Ramos (cell line): ENCODE results near the gene RASSF9.

Experiments
- in situ Hi-C: fragments of 300-500 bp; cut with MboI; formaldehyde crosslinking; loops from one replicate; pipeline ENCODE4 v1.14.3; 2022; ENCODE audit warnings: low sequenced_read_pairs; ENCODE audit not compliant: unreplicated experiment

Gene RASSF9

DNA sequence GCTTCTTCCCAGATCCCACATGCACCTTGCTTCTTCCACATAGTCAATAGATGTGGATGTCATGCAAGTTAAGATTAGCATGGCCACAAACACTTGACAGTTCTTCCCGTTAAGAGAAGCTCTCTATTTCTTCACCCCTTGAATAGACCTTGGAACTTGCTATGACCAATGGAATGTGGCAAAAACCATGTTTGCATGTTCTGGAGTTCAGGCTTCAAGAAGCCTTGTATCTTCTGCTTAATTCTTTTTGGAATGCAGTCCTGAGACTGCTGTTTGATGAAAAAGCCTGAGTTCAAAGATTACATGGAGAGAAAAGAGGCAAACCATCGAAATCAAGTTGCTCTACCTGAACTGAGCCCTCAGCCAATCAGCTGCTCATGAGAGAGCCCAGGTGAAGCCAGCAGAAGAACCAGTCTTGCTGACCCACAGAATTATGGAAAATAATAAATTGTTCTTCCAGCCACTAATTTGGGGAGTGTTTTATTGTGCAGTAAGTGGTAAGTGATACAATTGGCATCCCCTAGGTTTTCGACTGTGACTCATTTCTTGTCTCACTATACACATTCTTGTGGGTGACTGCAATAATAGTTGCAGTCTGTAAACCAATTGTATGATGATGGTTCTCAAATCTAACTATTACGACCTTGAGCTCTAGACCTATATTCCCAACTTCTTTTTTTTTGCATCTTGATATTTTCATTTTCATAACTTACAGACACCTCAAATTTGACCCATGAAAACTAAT is 12.6 kb downstream of the RASSF9 start:
- in situ Hi-C loops: no loop called here

DNA sequence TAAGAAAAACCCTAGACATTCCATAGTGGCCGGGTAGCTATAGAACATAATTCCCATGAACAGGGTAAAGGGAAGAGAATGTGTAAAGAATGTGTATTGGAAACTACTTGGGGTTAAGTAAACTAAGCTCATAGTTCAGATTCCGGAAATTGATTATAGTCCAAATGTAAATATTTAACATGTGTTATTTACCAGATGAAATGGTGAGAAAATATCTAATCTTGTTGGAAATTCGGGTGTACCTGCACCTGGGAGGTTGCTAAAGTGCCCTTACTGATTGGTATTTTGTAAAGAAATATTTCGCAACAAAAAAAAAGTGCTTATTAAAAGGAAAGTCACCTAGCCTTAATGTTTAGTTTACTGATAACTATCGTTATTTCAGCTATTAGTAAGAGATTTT is 14.4 kb downstream of the RASSF9 start:
- in situ Hi-C loops: no loop called here

DNA sequence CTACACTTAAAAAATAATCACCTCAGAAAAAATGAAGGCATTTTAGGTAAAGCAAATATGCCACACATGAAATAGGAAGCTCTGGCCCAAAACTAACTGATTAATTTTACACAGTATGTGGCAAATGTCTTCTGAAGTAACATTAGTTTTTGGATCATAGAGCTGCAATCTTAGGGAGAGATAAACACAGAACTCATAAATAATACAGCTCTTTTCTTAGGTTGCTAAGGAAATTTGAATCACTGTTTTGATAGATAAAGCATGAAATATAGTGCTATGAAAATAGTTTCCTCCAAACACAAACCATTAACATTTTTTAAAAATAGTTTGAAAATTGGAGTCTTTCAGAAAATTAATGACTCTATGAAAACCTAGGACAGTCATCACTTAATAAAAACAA is 15.0 kb downstream of the RASSF9 start:
- in situ Hi-C loops: no loop called here

DNA sequence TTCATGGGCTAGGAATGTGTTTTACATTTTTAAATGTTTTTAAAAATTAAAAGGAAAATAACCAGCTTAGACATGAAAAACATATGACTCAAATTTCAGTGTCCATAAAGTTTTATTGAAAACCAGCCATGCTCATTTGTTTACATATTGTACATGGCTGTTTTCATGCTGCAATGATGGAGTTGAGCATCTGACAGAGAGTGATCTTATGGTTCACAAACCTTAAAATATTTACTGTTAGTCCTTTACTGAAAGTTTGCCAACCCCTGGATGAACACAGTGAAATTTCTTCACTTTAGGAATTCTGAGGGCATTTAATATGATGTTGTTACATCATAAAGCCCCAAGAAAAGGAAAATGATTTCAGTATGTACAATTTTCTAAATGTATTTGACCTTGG is 16.1 kb downstream of the RASSF9 start:
- in situ Hi-C loops: no loop called here

DNA sequence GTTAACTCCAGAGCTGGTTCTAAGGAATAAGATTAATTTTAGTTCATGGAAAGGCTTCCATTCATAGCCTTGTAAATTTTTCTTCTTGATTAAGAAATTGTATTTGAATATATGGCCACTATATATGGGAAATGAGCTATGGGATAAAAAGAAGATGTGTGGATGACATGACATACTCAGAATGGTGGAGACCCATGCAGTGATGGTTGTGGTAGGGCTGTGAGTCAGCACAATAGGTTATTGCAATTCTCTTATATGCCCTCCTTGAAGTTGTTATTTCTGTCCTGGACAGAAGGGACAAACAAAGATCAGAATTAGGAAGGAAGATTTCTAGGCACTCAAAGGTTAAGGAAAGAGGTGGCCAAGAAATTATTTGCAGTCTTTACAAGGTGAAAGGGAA is 21.5 kb downstream of the RASSF9 start:
- in situ Hi-C loops: no loop called here

DNA sequence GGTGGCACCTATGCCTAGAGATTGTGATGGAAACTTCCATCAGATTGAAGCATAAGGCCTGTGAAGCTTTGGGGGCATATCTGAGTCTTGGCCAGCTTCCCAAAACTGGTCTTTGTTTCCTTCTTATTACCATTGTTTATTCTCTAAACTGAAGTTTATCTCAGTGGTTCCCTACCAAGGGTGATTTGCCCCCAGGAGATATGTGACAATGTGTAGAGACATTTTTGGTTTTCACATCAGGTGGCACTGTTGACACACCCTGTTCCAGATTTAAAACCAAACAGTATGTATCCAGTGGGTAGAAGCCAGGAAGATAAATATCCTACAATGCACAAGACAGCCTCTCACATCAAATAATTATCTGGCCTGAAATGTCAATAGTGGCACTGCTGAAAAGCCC is 22.1 kb downstream of the RASSF9 start:
- in situ Hi-C loops: no loop called here

DNA sequence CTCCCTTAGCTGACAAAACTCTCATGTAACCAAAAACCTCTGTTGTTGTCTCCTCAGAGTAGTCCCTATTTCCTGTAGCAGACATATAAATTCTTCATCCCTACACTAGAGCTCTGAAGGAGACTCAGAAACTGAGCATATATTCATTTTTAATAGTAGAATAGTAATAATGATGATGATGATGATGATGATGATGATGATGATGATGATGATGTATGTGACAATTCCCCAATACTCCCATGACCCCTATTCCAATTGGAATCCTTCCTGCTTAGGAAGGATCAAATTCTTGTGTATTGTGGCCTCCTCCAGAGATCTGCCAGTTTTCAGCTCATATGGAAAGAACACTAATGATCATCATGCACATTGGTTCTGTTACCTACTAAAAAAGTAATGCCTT is 26.7 kb downstream of the RASSF9 start:
- in situ Hi-C loops: no loop called here

DNA sequence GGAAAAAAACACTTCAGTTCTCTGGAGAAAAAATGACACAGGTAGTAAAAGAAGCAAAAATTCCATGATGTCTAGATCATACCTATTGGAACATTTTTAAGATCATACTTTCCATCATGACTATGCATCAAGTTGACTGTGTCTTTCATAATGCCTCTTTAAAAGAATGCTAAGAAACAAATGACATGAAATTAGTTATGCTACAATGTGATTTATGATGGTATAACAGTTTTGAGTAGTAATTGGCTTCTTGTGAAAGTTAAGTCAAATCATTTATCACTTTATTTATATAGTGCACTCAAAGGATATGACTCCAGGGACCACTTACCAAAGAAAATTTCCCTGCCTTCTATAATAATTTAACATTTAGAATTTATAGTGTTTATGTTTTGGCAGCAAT is 28.5 kb downstream of the RASSF9 start:
- in situ Hi-C loops: no loop called here

DNA sequence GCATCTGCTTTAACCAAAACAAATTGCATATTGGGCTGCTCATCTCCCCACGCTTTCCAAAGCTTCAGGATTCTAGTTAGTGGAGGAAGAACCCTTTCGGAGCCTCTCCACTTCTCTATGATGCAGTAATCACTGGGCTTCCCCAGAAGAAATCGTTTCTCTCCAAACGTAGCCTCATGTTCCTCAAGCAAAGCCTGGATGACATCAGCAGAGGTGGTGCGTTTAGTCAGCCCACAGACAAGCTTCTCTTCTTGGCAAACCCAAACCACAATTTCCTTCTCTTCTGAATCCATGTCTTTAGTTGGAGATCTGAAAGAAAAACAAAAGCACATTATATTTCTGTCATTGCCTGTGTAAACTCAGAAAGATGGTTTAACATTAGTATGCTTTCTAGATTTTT is 30.6 kb downstream of the RASSF9 start:
- in situ Hi-C loops: no loop called here

DNA sequence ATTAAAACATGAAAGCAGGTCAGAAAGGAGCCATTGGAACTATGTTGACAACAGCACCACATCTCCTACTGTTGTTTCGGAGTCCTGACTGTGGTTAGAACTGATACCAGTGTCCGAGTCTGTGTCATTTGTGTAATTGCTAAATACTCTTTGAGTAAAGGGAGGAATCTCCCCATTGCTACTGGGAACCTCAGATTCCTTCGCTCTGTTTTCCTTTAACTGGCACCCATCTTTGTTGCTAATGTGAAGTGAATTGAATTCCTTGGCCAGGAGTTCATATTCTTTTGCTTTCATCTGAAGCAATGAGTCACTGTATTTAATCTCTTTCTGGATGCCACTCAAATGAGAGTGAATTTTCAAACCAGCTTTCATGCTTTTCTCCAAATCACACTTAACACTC is 31.5 kb downstream of the RASSF9 start:
- in situ Hi-C loops: no loop called here

DNA sequence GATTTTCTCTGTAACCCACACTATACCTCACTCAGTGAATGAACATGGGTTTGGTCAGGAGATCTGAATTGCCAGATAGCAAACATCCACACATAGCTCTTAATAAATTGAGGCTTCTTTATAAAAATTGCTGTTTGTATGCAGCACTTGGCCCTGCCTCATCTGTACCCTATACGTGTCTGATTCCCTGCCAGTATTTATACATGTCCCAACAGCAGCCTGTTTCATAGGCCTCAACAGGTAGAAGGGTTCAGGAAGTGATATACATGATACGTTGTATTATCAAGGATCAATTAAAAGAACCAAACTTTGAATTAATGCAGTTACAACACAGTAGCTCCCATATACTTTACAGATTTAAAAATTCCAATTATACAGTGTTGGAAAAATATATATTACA is 32.3 kb downstream of the RASSF9 start:
- in situ Hi-C loops: no loop called here

DNA sequence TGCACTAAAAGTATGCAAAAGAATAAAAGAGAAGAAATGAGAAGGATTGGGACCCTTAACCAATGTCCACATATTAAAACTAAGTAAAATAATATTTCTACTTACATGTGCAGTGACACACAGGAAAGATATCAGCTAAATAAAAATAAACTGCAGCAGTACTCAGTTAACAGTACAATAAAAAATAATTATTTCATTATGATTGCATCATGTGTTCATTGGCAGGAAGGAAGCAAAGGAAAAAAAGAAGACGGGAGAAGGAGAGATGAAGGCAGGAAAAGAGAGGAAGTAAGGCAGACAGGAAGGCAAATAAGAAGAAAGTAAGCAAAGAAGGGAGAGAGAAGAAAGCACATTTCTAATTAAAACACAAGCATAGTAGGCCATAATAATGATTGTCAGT is 33.0 kb downstream of the RASSF9 start:
- in situ Hi-C loops: no loop called here

DNA sequence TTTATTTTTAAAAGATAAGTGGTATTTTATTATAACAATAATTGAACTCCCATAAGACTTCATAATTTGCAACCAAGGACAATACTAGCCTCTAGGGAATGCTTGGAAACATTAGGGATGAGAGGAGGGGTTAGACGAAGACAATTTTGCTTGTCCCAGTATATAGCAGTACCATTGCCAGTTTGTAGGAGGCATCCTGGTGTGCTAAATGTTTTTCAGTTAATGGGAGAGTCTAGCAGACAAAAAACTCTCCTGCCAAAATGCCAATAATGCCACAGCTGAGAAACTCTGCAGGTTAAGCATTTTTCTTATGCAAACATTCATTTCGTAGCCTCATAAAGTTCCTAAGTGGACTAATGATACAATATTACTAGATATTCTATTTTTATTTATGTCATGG is 38.1 kb downstream of the RASSF9 start:
- in situ Hi-C loops: no loop called here

DNA sequence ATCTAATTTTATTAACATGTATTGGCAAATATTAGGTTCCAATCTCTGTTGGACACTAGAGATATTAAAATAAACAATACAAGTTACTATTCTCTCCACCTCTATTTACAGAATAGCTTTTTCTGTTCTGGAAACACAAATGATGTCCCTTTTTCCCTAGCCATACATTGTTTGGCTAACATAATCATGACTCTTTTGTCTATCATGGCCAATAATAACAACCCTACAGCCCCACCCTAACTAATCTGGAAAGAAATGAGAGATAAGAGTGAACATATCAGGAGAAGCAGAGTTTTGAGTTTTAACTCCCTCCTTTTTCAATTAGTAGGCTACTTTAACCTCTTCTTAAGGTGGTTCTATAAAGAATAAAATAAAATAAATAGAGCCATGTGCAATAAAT is 40.2 kb downstream of the RASSF9 start:
- in situ Hi-C loops: no loop called here

DNA sequence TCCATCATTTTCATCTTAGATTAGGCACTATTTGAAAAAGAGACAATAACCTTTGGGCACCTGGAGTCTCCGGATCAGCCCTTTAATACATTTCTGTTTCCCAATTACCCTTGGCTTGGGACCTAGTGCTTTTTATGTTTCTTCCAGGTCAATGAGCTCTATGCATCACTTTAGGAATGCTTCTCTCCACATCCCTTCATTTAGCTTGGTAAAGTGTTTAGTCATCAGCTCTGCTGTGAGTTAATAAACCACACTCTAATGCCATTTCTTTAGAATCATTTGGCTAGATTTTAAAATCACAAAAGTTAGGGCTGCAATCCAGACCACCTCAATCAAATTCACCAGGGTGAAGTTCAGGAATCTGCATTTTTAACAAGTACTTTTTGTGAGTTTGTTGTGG is 41.7 kb downstream of the RASSF9 start:
- in situ Hi-C loops: no loop called here

DNA sequence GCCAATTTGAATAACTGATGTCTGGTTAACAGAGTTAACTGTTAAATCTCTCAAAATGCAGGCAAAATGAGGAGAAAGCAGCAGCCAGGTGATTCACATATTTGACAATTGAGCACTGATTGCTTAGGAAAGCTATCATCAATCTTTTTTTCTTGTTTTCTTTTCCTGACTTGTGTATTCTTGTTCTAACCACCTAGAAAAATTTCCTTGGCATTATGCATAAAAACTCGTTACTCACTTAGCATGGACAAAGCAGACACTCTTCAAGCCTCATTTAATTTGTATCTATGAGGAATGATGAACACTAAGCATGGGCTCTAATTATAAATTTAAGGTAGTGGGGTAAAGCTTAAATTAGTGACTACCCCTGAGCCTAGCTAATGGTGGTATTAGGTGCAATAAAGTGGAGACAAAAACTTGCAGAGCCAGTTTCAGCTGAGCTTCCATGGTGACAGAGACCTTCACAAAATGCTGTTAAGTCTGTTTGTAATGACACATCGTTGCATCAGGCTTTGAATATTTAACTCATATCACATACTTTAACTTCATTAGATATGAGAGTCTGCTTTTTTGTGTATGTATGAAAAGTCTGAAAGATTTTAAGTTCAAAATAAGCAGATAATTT is 52.0 kb downstream of the RASSF9 start:
- in situ Hi-C loops: no loop called here

DNA sequence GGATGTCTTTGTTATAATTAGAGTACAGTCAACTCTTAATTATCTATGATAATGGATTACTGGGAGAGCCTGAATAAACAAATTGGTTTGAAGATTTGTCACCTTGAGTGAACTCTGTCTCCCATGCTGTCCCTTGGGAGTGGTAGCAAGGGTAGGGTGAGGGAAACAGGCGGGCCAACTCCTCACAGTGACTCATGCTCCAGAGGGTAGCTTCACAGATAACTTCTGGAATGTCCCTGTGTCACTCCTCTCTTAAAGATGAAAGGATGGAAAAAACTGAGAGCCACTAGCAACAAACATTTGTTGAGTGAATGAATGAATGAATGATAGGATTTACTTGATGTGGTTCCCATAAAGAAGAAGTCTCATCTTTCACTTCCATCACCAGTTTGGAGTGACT is 53.5 kb downstream of the RASSF9 start:
- in situ Hi-C loops: no loop called here

DNA sequence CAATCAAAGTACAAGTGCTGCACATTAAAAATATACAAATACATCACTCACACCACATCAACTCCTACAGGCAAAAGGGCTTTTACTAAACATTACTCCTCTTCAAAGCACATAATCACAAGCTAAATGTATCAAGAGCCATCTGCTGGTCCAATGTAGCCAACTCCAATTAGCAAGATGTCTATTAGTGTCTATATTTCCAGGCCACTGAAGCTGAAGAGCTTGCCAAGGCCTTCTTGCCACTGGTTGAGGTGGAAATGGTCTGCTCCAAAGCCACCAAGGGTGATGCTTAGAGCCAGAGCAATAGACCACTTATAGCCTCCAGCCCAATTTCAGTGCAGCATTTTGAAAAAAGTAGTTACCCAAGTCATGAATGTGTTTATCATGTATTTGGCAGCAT is 54.4 kb downstream of the RASSF9 start:
- in situ Hi-C loops: no loop called here

DNA sequence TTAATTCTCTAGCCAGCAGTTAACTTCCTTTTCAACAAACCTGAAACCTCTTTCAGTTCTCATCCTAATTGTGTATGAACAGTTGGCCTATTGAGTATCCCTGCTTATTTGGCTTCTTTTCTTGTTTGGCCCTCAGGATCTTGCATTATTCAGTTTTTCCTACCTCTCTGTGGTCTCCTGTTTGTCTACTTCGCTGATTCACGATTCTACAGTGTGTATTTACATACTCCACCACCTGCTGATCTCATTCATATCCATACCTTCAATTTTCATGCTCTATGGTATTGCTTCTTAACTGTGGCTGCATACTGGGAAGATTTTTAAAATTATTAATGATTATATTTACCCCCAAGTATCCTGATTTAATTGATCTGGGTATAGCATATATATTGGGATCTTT is 56.4 kb downstream of the RASSF9 start:
- in situ Hi-C loops: no loop called here

DNA sequence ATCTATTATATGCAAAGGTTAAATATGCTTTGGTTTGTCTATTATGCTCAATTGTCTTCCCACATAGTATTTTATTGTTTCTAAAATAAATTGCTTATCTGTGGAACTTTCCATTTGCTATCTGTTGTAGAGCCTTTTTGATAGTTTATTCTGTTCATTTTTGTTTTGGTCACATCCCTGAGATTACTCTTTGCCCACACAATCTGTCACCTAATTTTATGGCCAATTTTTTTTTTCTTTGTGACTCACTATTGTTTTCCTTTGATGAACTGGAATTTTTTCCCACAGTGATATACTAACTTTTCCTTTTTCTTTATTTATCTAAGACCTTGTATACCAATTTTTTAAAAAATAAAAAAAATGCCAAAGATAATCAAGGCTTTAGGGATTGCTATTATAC is 61.1 kb downstream of the RASSF9 start:
- in situ Hi-C loops: no loop called here

DNA sequence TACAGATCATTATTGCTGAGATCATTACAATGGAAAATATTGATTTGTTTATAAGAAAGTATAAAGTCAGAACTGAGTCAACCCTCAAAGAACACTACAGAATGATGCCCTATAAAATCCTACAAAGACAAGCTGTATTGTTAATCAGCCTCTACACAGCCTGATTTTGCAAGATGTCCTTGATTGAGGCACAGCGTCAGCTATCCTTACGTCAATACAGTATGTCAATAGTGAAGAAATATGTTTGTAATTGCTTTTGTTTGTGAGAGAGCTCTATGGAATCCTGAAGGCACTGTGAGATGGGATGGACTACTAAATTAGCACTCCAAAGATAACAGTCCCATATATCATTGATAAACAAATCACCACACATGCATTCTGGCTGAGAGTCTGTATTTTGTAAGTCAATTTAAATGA is 70.7 kb downstream of the RASSF9 start:
- in situ Hi-C loops: no loop called here

DNA sequence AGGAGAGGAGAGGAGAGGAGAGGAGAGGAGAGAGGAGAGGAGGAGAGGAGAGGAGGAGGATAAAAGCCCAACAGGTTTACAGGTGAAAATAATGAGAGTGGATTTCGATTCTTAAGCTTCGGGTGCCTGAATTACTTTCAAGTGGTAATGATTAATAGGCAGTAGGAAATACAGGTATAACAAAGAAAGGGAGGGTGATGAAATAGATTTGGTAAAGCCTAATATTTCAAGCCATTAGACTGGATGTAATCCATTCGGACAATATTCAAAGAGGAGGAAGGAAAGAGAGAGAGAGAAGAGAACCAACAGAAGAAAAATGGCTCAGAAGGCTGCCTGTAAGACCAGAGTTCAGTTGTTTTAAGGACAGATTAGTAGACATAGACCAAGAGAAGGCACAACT is 76.6 kb downstream of the RASSF9 start:
- in situ Hi-C loops: no loop called here
